GM23338 (cell line): Measurements from ENCODE around the gene MOCOS. TPM values are rescaled to one million over a fixed set of nuclear protein-coding genes. Genes with fewer than 3 reads are reported as not detected.

Experiments used
- ATAC-seq: fragments of 200-7000 bp; cut with Tn5 transposase; 3 replicates; pipeline ENCODE4 v1.9.1; 2020
- DNase-seq: peaks from one replicate; pipeline ENCODE4 v3.0.0-alpha.2; 2015; ENCODE audit warnings: low spot score
- H2AFZ ChIP-seq: fragments of 200-600 bp; sonication (generic); 2 replicates; pipeline ENCODE4 v1.8.0; 2016; ENCODE audit warnings: antibody characterized with exemption, mild to moderate bottlenecking, moderate library complexity
- H3F3A ChIP-seq: fragments of 200-600 bp; sonication (generic); replicated peaks from 2 replicates; pipeline ENCODE4 v1.8.0; 2017; ENCODE audit warnings: antibody characterized with exemption, mixed run types, low read depth
- H3K27ac ChIP-seq: fragments of 200-600 bp; sonication (generic); 2 replicates; pipeline ENCODE4 v1.6.1; 2016; ENCODE audit warnings: low read depth
- H3K27me3 ChIP-seq: fragments of 200-600 bp; sonication (generic); 2 replicates; pipeline ENCODE4 v1.8.0; 2016; ENCODE audit warnings: mild to moderate bottlenecking, mixed run types, moderate library complexity; ENCODE audit not compliant: insufficient read depth
- H3K36me3 ChIP-seq: fragments of 200-600 bp; sonication (generic); 2 replicates; pipeline ENCODE4 v1.8.0; 2016; ENCODE audit warnings: mild to moderate bottlenecking; ENCODE audit not compliant: insufficient read depth
- H3K4me1 ChIP-seq: fragments of 200-600 bp; sonication (generic); 2 replicates; pipeline ENCODE4 v1.8.0; 2016; ENCODE audit warnings: mild to moderate bottlenecking, moderate library complexity; ENCODE audit not compliant: insufficient read depth
- H3K4me2 ChIP-seq: fragments of 200-600 bp; sonication (generic); 2 replicates; pipeline ENCODE4 v1.7.1; 2017; ENCODE audit warnings: mixed run types
- H3K4me3 ChIP-seq: fragments of 200-600 bp; sonication (generic); 2 replicates; pipeline ENCODE4 v1.6.1; 2016; ENCODE audit warnings: mixed run types
- H3K79me2 ChIP-seq: fragments of 200-600 bp; sonication (generic); replicated peaks from 2 replicates; pipeline ENCODE4 v1.8.0; 2017; ENCODE audit warnings: mild to moderate bottlenecking; ENCODE audit not compliant: insufficient read depth
- H3K9me2 ChIP-seq: fragments of 200-600 bp; sonication (generic); 2 replicates; pipeline ENCODE4 v1.8.0; 2017; ENCODE audit not compliant: insufficient read depth
- H4K20me1 ChIP-seq: fragments of 200-600 bp; sonication (generic); replicated peaks from 2 replicates; pipeline ENCODE4 v1.8.0; 2017; ENCODE audit warnings: mild to moderate bottlenecking; ENCODE audit not compliant: insufficient read depth
- H3K27ac Mint-ChIP-seq: 2 replicates; pipeline ENCODE4 v1.8.0; 2020; ENCODE audit warnings: inconsistent platforms, mild to moderate bottlenecking, moderate library complexity, mixed read lengths
- H3K27me3 Mint-ChIP-seq: 3 replicates; pipeline ENCODE4 v1.8.0; 2022; ENCODE audit warnings: low read depth, mild to moderate bottlenecking, moderate library complexity, mixed read lengths, inconsistent platforms; ENCODE audit not compliant: insufficient read depth, poor library complexity
- H3K36me3 Mint-ChIP-seq: 3 replicates; pipeline ENCODE4 v1.8.0; 2021; ENCODE audit warnings: low read depth, mild to moderate bottlenecking, inconsistent platforms, moderate library complexity, mixed read lengths
- H3K4me1 Mint-ChIP-seq: 3 replicates; pipeline ENCODE4 v1.8.0; 2020; ENCODE audit warnings: mild to moderate bottlenecking, inconsistent platforms, mixed read lengths
- H3K4me3 Mint-ChIP-seq: 3 replicates; pipeline ENCODE4 v1.8.0; 2021; ENCODE audit warnings: moderate library complexity, mild to moderate bottlenecking, inconsistent platforms, mixed read lengths
- H3K9me3 Mint-ChIP-seq: 3 replicates; pipeline ENCODE4 v1.8.0; 2020; ENCODE audit warnings: moderate library complexity, mild to moderate bottlenecking, inconsistent platforms, mixed read lengths
- CREB1 ChIP-seq: fragments of 250-450 bp; sonication (Bioruptor Pico); IDR thresholded peaks from 2 replicates; pipeline ENCODE4 v1.5.0; 2020; ENCODE audit warnings: low read depth, mild to moderate bottlenecking, moderate library complexity
- ETS1 ChIP-seq: IDR thresholded peaks from 2 replicates; pipeline ENCODE4 v1.6.1; 2016; ENCODE audit warnings: antibody characterized with exemption
- EZH2 ChIP-seq: fragments of 200-600 bp; sonication (generic); IDR thresholded peaks from one replicate; pipeline ENCODE4 v1.8.0; 2017; ENCODE audit warnings: antibody characterized with exemption, mild to moderate bottlenecking, low read depth; ENCODE audit not compliant: unreplicated experiment
- JUNB ChIP-seq: IDR thresholded peaks from one replicate; pipeline ENCODE4 v1.6.1; 2016; ENCODE audit warnings: antibody characterized with exemption; ENCODE audit not compliant: unreplicated experiment
- NANOG ChIP-seq: IDR thresholded peaks from 2 replicates; pipeline ENCODE4 v1.6.1; 2016; ENCODE audit warnings: antibody characterized with exemption, borderline replicate concordance
- POLR2AphosphoS5 ChIP-seq: IDR thresholded peaks from 2 replicates; pipeline ENCODE4 v1.6.1; 2016; ENCODE audit warnings: antibody characterized with exemption, low read depth
- ZNF114 ChIP-seq: fragments of 250-450 bp; sonication (Bioruptor Pico); IDR thresholded peaks from 2 replicates; pipeline ENCODE4 v1.5.0; 2020; ENCODE audit warnings: mild to moderate bottlenecking, moderate library complexity
- ZNF331 ChIP-seq: fragments of 250-450 bp; sonication (Bioruptor Pico); IDR thresholded peaks from 2 replicates; pipeline ENCODE4 v1.5.0; 2020; ENCODE audit warnings: low read depth, mild to moderate bottlenecking, moderate library complexity
- ZNF462 ChIP-seq: fragments of 250-450 bp; sonication (Bioruptor Pico); IDR thresholded peaks from 2 replicates; pipeline ENCODE4 v1.5.0; 2020; ENCODE audit warnings: mild to moderate bottlenecking, moderate library complexity
- polyA plus RNA-seq: library from polyadenylated mRNA; unstranded; fragments of >200 nt; fragmentation: Nextera tagmentation; extraction: Ambion mirVana; gene quantifications from 2 replicates; pipeline ENCODE4 v1.2.1, GENCODE V29; 2016
- total RNA-seq: library from RNA; depleted of rRNA; stranded (reverse); fragments of >200 nt; shearing (Covaris generic); gene quantifications from 2 replicates; pipeline ENCODE4 v1.2.3, GENCODE V29; 2014

The MOCOS gene
- total and polyA plus RNA-seq, 2 experiments from 2014 or later: 3.9 to 7.2 TPM

GRCh38 chr18:36155851-36156757, 31.2 kb upstream of the MOCOS start:
- H3K4me3 Mint-ChIP-seq: no peak overlapping the region
- H4K20me1 ChIP-seq: peaks cover 7% of the 10 kb centered on the region
- TF ChIP-seq NANOG (no peak), ZNF114 (no peak), POLR2AphosphoS5 (no peak), ZNF462 (no peak), ZNF331 (no peak)
- H3K27ac ChIP-seq: no peak overlapping the region
- H3K4me2 ChIP-seq: no peak overlapping the region
- H2AFZ ChIP-seq: no peak overlapping the region
- no peaks in the 10 kb centered on the region for H3K9me3 Mint-ChIP-seq
- no peaks in the 10 kb centered on the region for H3K27me3 ChIP-seq
- no peak for ATAC-seq
- H3F3A ChIP-seq: no peaks in the 10 kb centered on the region
- H3K79me2 ChIP-seq: no peaks in the 10 kb centered on the region; the same call in 1 of the 2 replicates
- H3K36me3 Mint-ChIP-seq: peaks cover 80% of the 10 kb centered on the region
- no peak overlapping the region for H3K27ac Mint-ChIP-seq
- H3K4me1 ChIP-seq: no peaks in the 10 kb centered on the region
- DNase-seq: no peak
- no peaks in the 10 kb centered on the region; the same call in 2 of the 3 replicates for H3K4me1 Mint-ChIP-seq
- no peaks in the 10 kb centered on the region for H3K9me2 ChIP-seq
- H3K4me3 ChIP-seq: no peak overlapping the region
- peaks cover under 1% of the 10 kb centered on the region for H3K27me3 Mint-ChIP-seq
- H3K36me3 ChIP-seq: peaks cover 85% of the 10 kb centered on the region

GRCh38 chr18:36157441-36157840, 29.9 kb upstream of the MOCOS start:
- Mint-ChIP-seq H3K4me1 (no peaks in the 10 kb centered on the region; the same call in 2 of the 3 replicates), H3K27ac (no peak overlapping the region), H3K36me3 (peaks cover 83% of the 10 kb centered on the region), H3K4me3 (no peak overlapping the region), H3K9me3 (no peaks in the 10 kb centered on the region), H3K27me3 (no peaks in the 10 kb centered on the region)
- Histone ChIP-seq H2AFZ (no peak overlapping the region), H3K4me2 (no peak overlapping the region), H3K27me3 (no peaks in the 10 kb centered on the region), H3K4me3 (no peak overlapping the region), H3K4me1 (no peaks in the 10 kb centered on the region), H3K27ac (peak overlapping the region; percentile 53; the same call in 1 of the 2 replicates), H4K20me1 (peaks cover 7% of the 10 kb centered on the region), H3F3A (no peaks in the 10 kb centered on the region), H3K79me2 (no peaks in the 10 kb centered on the region; the same call in 1 of the 2 replicates), H3K36me3 (peaks cover 84% of the 10 kb centered on the region), H3K9me2 (no peaks in the 10 kb centered on the region)
- no peak for ATAC-seq
- no peak for DNase-seq
- TF ChIP-seq POLR2AphosphoS5 (no peak), JUNB (no peak), ZNF331 (no peak), ETS1 (no peak), NANOG (no peak), CREB1 (CRISPR knock-in tag) (no peak), EZH2 (no peak)
